OCI-LY1 (cell line): ENCODE data around the gene TYW1.
"Not testable (repeated sequence)": the region's sequence is repeated elsewhere in the genome, so short reads cannot be mapped to it uniquely, and the experiment has no call there.

Experiments used
- H2AFZ ChIP-seq: fragments of 200-600 bp; sonication (generic), shearing (Covaris generic); 2 replicates; pipeline ENCODE4 v1.6.0; 2014; ENCODE audit warnings: antibody characterized with exemption, mild to moderate bottlenecking, low read length
- H3F3A ChIP-seq: fragments of 200-600 bp; sonication (generic), shearing (Covaris generic); 2 replicates; pipeline ENCODE4 v1.6.0; 2014; ENCODE audit warnings: mild to moderate bottlenecking, antibody characterized with exemption, low read length, moderate library complexity; ENCODE audit not compliant: insufficient read depth
- H3K27ac ChIP-seq: fragments of 200-600 bp; sonication (generic); 2 replicates; pipeline ENCODE4 v1.5.1; 2014; ENCODE audit warnings: low read length, mixed run types, mild to moderate bottlenecking, low read depth; ENCODE audit not compliant: poor library complexity, severe bottlenecking
- H3K27me3 ChIP-seq: fragments of 200-600 bp; sonication (generic); 2 replicates; pipeline ENCODE4 v1.6.0; 2014; ENCODE audit warnings: antibody characterized with exemption, mild to moderate bottlenecking, low read length, moderate library complexity; ENCODE audit not compliant: insufficient read depth
- H3K36me3 ChIP-seq: fragments of 200-600 bp; sonication (generic); 2 replicates; pipeline ENCODE4 v1.6.1; 2014; ENCODE audit warnings: mild to moderate bottlenecking, antibody characterized with exemption, low read length, moderate library complexity, mixed read lengths; ENCODE audit not compliant: insufficient read depth
- H3K4me1 ChIP-seq: fragments of 200-600 bp; sonication (generic); 2 replicates; pipeline ENCODE4 v1.5.1; 2014; ENCODE audit warnings: mild to moderate bottlenecking, low read length, moderate library complexity; ENCODE audit not compliant: insufficient read depth, severe bottlenecking
- H3K4me2 ChIP-seq: fragments of 200-600 bp; sonication (generic), shearing (Covaris generic); 2 replicates; pipeline ENCODE4 v1.6.1; 2014; ENCODE audit warnings: low read length
- H3K4me3 ChIP-seq: fragments of 200-600 bp; sonication (generic); 2 replicates; pipeline ENCODE4 v1.5.1; 2014; ENCODE audit warnings: low read length, low read depth, mild to moderate bottlenecking, mixed read lengths; ENCODE audit not compliant: poor library complexity, severe bottlenecking
- H3K79me2 ChIP-seq: fragments of 200-600 bp; shearing (Covaris generic); 2 replicates; pipeline ENCODE4 v1.6.1; 2016; ENCODE audit warnings: mixed run types, low read length, mixed read lengths; ENCODE audit not compliant: insufficient read depth
- H3K9ac ChIP-seq: fragments of 200-600 bp; sonication (generic), shearing (Covaris generic); 2 replicates; pipeline ENCODE4 v1.6.1; 2014; ENCODE audit warnings: mild to moderate bottlenecking, low read length, mixed read lengths
- H3K9me2 ChIP-seq: fragments of 200-600 bp; sonication (generic), shearing (Covaris generic); 2 replicates; pipeline ENCODE4 v1.6.1; 2014; ENCODE audit warnings: low read depth, mild to moderate bottlenecking, low read length, mixed read lengths
- H3K9me3 ChIP-seq: fragments of 200-600 bp; shearing (Covaris generic); 2 replicates; pipeline ENCODE4 v1.6.1; 2014; ENCODE audit warnings: low read length, mixed read lengths
- H4K20me1 ChIP-seq: fragments of 200-600 bp; sonication (generic), shearing (Covaris generic); 2 replicates; pipeline ENCODE4 v1.6.0; 2016; ENCODE audit warnings: mild to moderate bottlenecking, low read length; ENCODE audit not compliant: insufficient read depth
- TF ChIP-seq, protein P1 (sequence below): fragments of 200-600 bp; sonication (generic), shearing (Covaris generic); IDR thresholded peaks from 2 replicates; pipeline ENCODE4 v1.5.1; 2017; ENCODE audit warnings: mild to moderate bottlenecking, antibody characterized with exemption, low read length, moderate library complexity, mixed read lengths

The TYW1 gene

DNA sequence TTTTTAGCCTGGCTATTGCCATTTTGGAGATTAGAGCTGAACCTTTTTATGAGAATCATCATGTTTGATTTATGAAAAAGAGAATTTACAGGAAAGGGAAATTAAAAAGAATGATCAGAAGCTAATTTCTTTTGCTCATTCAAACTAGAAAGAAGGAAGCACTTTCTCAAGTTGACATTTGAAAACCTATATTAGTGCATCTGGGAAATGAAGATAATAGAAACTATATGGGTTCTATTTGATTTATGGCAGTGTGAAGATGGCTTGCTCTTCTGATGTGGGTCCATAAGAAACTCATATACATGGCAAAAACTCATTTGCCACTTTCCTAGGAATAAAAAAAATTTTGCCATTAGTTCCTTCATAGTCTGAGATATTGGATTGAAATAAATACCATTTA lies 152.5 kb downstream of the TYW1 start:
- H3K4me2 ChIP-seq, H3K27ac ChIP-seq, H3K4me1 ChIP-seq, H3K36me3 ChIP-seq, H3K4me3 ChIP-seq, H2AFZ ChIP-seq, H3K9me3 ChIP-seq, H3F3A ChIP-seq, H3K9ac ChIP-seq, H3K27me3 ChIP-seq, H3K79me2 ChIP-seq, H4K20me1 ChIP-seq, H3K9me2 ChIP-seq: not testable (repeated sequence)

DNA sequence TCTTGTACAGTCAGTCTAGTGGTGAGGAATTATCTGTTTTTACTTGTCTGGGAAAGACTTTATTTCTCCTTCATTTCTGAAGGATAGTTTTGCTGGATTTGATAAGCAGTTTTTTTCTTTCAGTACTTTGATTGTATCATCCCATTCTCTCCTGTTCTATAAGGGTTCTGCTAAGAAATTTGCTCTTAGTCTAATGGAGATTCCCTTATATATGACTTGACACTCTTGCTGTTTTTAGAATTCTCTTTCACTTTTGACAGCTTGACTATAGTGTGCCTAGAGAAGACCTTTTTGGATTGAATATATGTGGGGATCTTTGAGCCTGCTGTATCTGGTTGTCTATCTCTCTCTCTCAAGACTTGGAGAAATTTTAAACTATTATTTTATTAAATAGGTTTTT lies 157.7 kb downstream of the TYW1 start:
- not testable (repeated sequence) for H3K9me2 ChIP-seq, H3K9me3 ChIP-seq

DNA sequence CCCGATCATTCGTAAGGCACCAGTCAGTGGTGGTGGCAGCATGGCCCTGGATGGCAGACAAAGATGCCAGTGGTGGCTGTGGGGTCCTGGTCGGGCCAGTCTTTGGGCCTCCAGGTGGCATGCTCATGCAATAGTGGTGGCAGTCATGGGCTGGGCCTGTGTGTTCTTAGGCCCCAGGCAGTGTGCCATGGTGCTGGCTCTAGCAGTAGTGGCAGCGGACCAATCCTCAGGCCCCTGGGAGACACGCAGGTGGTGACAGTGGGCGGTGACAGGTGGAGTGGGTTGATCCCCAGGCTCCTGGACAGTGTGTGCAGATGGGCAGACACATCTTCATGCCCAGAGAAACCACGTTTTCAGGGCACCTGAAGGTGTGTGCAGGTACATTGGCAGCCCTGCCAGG lies 159.4 kb downstream of the TYW1 start:
- not testable (repeated sequence) for H3K9me2 ChIP-seq, H3K27me3 ChIP-seq, H2AFZ ChIP-seq, H3K9ac ChIP-seq, H3K79me2 ChIP-seq, H3K4me2 ChIP-seq, H3K27ac ChIP-seq, H4K20me1 ChIP-seq, H3K9me3 ChIP-seq, H3F3A ChIP-seq, H3K4me1 ChIP-seq, H3K4me3 ChIP-seq
- peaks cover 16% of the 10 kb centered on the region; the same call in 1 of the 2 replicates for H3K36me3 ChIP-seq

More for the DNA sequence above, 157.7 kb downstream of the TYW1 start:
- not testable (repeated sequence) for H4K20me1 ChIP-seq, H3F3A ChIP-seq, H3K27me3 ChIP-seq, H3K9ac ChIP-seq, H3K4me3 ChIP-seq, H3K27ac ChIP-seq, H2AFZ ChIP-seq, H3K79me2 ChIP-seq, H3K4me2 ChIP-seq, H3K4me1 ChIP-seq
- H3K36me3 ChIP-seq = peaks cover 16% of the 10 kb centered on the region; the same call in 1 of the 2 replicates

DNA sequence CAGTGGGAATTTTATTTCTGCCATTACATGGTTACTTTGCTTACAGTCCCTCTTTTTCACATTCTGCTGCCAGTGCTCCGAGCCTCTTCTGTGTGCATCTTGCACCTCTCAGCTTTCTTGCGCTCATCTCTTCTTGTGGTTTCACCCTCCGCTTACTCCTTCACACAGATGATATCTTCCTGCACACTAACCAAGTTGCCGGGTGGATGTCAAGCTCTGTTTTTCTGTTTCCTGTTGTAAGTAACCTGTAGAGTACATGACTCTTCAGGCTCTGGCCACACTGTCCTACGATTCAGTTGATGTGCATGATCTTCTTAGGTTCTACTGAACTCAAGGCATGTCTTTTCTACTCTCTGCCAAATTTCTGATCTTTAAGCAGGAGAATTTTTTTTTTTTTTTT lies 166.7 kb downstream of the TYW1 start:
- not testable (repeated sequence) for H2AFZ ChIP-seq, H3K9me3 ChIP-seq, H4K20me1 ChIP-seq, H3F3A ChIP-seq, H3K9ac ChIP-seq, H3K9me2 ChIP-seq, H3K27me3 ChIP-seq, H3K4me3 ChIP-seq, H3K79me2 ChIP-seq, H3K36me3 ChIP-seq, H3K27ac ChIP-seq
- H3K4me1 ChIP-seq = peaks cover 13% of the 10 kb centered on the region
- peak overlapping the region; percentile 37 for H3K4me2 ChIP-seq

DNA sequence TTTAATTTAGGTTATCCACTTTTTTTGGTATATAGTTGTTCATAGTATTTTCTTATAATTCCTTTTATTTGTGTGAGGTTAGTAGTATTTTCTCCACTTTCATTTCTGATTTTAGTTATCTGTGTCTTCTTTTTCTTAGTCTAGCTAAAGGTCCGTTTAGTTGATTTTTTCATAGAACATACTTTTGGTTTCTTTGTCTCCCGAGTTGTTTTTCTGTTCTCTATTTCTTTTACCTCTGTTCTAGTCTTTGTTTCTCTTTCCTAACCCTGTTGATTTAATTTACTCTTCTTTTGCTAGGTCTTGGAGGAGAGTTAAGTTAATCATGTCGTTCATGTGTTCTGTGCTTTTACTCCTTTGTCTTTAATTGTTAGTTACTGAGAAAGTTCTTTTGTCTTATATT lies 174.5 kb downstream of the TYW1 start:
- not testable (repeated sequence) for H3K27me3 ChIP-seq, H3K4me3 ChIP-seq, H3K9me3 ChIP-seq, H3K27ac ChIP-seq, H2AFZ ChIP-seq, H3K36me3 ChIP-seq, H3F3A ChIP-seq, H3K9me2 ChIP-seq, H3K4me1 ChIP-seq, H3K79me2 ChIP-seq, H3K4me2 ChIP-seq, H3K9ac ChIP-seq, H4K20me1 ChIP-seq

DNA sequence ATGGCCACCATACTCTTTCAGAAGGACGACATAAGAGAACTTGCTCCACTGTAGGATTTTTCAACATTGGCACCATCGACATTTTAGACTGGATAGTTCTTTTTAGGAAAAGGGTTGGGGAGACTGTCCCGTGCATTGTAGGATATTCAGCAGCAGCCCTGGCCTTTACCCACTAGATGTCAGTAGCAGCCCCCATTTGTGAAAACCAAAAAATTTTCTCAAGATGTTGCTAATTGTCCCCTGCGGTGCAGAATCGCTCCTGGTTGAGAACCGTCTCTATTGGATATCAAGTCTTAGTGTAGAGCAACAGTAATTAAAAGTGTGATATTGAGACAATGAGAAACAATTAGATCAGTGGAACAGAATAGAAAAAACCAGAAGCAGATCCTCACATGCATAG lies 180.1 kb downstream of the TYW1 start:
- TF ChIP-seq, protein P1, sequence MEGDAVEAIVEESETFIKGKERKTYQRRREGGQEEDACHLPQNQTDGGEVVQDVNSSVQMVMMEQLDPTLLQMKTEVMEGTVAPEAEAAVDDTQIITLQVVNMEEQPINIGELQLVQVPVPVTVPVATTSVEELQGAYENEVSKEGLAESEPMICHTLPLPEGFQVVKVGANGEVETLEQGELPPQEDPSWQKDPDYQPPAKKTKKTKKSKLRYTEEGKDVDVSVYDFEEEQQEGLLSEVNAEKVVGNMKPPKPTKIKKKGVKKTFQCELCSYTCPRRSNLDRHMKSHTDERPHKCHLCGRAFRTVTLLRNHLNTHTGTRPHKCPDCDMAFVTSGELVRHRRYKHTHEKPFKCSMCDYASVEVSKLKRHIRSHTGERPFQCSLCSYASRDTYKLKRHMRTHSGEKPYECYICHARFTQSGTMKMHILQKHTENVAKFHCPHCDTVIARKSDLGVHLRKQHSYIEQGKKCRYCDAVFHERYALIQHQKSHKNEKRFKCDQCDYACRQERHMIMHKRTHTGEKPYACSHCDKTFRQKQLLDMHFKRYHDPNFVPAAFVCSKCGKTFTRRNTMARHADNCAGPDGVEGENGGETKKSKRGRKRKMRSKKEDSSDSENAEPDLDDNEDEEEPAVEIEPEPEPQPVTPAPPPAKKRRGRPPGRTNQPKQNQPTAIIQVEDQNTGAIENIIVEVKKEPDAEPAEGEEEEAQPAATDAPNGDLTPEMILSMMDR = peak; percentile 53
- H3K9me3 ChIP-seq, H3K9ac ChIP-seq, H3K27me3 ChIP-seq, H3K4me3 ChIP-seq, H3K9me2 ChIP-seq, H3K79me2 ChIP-seq, H3K36me3 ChIP-seq, H4K20me1 ChIP-seq, H3F3A ChIP-seq, H2AFZ ChIP-seq, H3K4me1 ChIP-seq, H3K27ac ChIP-seq, H3K4me2 ChIP-seq: not testable (repeated sequence)

DNA sequence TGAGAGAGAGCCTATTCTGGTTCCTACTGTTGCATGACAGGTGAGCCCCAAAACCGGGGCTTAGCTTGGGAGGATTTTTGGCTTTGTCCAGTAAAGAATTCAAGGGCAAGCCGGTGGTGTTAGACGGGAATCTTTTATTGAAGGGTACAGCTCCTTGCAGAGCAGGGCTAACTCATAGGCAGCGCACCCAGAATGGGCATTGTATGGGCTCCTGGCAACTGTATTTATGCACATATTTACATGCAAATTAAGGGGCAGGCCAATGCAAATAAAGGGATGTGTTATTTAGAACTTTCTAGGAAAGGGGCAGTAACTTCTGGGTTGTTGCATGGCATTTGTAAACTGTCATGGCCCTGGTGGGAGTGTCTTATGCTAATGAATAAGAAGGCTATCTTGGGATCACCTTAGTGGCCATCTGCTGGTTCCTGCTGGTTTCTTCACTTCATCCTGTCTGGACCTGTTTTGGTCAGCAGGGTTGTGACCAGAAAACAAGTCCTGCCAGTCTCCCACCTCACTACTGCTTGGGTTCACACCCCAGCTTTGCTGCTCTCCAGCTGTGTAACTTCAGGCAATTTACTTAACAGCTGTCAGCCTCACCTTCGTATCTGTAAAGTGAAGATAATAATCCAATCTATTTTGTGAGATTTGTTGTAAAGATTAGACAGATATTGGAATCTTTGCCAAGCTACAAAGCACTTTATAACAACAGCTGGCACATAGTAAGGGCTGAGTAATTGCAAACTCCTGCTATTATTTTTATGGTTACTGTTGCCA lies 182.5 kb downstream of the TYW1 start:
- not testable (repeated sequence) for H4K20me1 ChIP-seq, H3K36me3 ChIP-seq, H3K4me2 ChIP-seq, H3K4me1 ChIP-seq, H3K4me3 ChIP-seq, H3F3A ChIP-seq, H3K79me2 ChIP-seq, H3K27me3 ChIP-seq, H3K27ac ChIP-seq, H3K9me2 ChIP-seq, H3K9me3 ChIP-seq, H2AFZ ChIP-seq, H3K9ac ChIP-seq
